Renal cortex interstitium (tissue), 11 donors: ENCODE data around the gene ADCYAP1R1. TPM values are rescaled to one million over a fixed set of nuclear protein-coding genes. Genes with fewer than 3 reads are reported as not detected.
"Not testable (repeated sequence)": the region's sequence is repeated elsewhere in the genome, so short reads cannot be mapped to it uniquely, and the experiment has no call there.

Source experiments
- DNase-seq, 11 donors: peaks; one replicate each; pipeline ENCODE4 v3.0.0-alpha.2; 2013; ENCODE audit warnings: low read depth in 9 of 11, low spot score in 4 of 11; ENCODE audit errors: extremely low read depth in 1 of 11
- polyA plus RNA-seq, 3 donors: library from polyadenylated mRNA; unstranded; fragments of 120-200 nt; gene quantifications; one replicate each; pipeline ENCODE4 v1.2.1, GENCODE V29; 2013; ENCODE audit not compliant: insufficient read length in 3 of 3

Gene ADCYAP1R1
- polyA plus RNA-seq, 3 donors: 0.74 to 1.5 (median 0.93) TPM

- peak in 7 of 11 donors; percentile 17 to 47 (median 28) for DNase-seq
These were observed 62.7 kb downstream of the ADCYAP1R1 start for GRCh38 chr7:31114593-31115343.

GRCh38 chr7:31116615-31117014, 64.5 kb downstream of the ADCYAP1R1 start:
- DNase-seq: no peak

GRCh38 chr7:31119249-31119648, 67.1 kb downstream of the ADCYAP1R1 start:
- no peak for DNase-seq

DNA sequence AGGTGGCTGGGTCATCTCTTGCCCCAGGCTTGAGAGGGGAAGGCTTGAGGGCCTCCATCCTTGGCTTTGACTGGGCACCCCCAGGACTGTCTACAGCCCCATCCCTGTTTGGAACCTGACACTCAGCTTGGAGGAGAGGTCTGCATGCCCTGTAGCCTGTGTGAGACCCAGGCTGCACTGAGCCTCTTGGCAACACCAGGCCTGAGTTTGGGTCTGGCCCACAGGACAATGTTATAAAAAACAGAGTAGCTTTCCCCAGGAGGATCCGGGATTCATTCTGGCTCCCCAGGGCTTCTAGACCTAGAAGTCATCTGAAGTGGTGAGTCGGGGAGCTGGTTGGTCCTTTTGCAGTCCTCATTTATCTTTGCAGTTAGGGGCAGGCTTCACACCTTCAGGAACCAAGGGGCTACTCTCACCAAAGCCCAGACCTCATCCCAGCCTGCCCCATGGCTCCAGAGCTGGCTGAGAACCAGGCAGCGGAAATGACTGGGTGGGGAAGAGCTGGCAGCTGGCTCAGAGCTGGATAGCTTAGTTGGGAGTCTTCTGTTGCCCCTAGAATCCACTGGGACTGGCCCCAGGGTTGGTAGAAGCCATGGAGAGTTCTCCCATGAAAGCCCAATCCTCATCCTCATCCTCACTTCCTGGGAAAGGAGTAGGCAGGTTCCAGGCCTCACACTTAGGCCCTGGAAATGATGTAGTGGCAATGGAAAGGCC, 68.8 kb downstream of the ADCYAP1R1 start:
- no peak for DNase-seq

DNA sequence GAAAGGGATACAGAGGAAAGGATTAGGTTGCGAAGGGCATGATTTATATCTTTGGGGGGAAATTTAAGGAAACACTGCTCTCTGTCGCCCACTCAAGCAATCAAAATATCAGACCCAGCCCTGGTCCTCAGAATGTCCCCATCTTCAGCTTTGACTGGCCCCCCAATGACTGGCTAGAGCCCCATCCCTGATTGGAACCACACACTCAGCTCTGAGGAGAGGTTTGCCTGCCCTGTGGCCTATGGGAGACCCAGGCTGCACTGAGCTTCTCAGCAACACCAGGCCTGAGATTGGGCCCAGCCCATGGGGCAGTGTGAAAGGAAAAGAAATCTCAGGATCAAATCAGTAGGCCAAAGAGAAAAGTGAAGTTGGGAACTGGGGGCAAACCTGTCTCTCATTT, 69.5 kb downstream of the ADCYAP1R1 start:
- no peak for DNase-seq

DNA sequence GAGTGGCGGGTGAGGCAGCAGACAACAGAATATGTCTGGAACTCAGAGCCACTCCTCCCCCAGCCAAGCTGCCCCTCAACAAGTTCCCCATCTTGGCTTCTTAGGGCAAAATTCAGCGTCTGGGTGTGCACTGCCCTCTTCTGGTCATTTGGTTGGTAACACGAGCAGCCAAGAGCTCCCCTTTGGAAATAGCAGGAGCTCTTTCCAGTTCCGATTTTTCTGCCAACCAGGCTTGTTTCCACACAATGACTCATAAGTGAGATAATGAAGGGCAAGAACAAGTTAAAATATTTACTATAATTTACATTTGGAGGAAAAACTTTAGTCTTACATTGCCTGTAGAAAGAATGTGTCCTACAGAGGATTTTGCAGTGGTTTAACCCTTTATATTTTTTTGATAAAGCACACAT, 70.5 kb downstream of the ADCYAP1R1 start:
- DNase-seq: peak; percentile 35 to 66 (median 53)

DNA sequence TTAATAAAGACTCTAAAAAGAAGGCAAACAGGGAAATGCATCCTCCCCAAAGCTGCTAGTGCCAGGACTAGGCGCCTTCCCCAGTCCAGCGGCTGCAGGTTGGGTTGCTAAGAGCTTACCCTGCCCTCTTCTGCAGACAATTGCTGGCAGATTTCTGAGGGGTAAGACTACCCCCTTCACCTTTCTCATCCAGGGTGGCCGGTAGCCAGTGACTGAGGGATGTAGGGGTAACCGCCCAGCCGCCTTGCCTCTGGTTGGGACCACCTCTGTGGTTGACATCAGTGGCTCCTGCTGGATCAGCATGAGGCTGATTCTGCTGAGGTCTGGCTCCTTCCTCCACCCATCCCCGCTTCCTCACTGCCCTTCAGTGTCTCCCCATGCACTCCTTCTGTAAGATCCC, 71.2 kb downstream of the ADCYAP1R1 start:
- DNase-seq: no peak

GRCh38 chr7:31123726-31124125, 71.6 kb downstream of the ADCYAP1R1 start:
- DNase-seq: no peak

DNA sequence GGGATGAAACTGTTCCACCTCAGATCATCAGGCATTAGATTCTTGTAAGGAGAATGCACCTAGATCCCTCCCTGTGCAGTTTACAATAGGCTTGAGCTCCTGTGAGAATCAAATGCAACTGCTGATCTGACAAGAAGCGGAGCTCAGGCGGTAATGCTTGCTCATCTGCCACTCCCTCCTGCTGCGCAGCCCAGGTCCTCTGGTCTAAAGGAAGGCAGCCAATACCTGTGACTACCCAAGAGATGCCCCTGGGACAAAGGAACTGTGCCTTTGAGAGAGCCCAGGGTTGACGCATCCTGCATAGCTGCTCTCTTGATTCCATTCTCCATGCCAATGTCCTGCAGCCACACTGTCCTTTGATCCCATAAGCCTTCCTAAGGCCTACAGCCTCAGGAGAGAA, 73.1 kb downstream of the ADCYAP1R1 start:
- DNase-seq: no peak

DNA sequence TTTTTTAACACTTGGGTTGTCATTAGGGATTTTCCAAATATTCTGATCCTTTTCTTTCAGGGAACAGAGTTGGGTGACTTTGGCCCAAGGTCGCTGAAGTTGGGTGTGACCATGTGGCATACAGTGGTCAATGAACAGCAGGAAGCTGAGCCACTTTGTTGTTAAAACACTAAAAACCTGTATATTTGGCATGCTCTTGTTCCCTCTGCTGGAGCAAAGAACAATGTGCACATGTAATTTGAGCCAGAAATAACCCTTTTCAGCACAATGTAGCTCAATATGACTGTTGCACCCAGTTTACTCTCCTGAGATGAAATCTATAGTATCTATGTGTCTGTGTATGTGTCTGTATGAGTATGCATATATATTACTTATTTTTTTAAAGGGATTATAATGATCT, 74.9 kb downstream of the ADCYAP1R1 start:
- DNase-seq: peak in 1 of 11 donors; percentile 12

GRCh38 chr7:31129067-31129466, 77.0 kb downstream of the ADCYAP1R1 start:
- DNase-seq: no peak

DNA sequence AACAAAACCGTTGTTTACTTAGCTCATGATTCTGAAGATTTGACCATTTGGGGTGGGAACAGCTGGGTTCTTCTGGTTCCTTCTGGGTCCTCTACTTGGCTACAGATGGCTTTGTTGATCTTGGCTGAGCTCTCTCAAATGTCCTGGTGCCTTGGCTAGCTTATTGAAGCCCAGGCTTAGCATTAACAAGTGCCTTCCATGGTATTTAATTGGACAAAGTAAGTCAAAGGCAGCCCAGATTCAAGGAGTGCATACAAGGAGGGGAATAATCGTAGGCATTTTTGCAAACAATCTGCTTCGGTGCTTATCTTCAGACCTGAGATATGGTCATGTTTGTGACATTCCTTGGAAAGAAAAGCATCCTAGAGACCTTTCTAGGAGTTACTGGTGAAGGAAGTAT, 81.4 kb downstream of the ADCYAP1R1 start:
- DNase-seq: no peak

GRCh38 chr7:31134246-31135188, 82.4 kb downstream of the ADCYAP1R1 start:
- peak; percentile 54 to 82 (median 68) for DNase-seq

- no peak for DNase-seq
These were observed 85.1 kb downstream of the ADCYAP1R1 start for GRCh38 chr7:31137234-31137633.

- no peak for DNase-seq
These were observed 93.2 kb downstream of the ADCYAP1R1 start for GRCh38 chr7:31145339-31145738.

- DNase-seq: no peak
These were observed 93.9 kb downstream of the ADCYAP1R1 start for GRCh38 chr7:31146030-31146429.

GRCh38 chr7:31146538-31146937, 94.4 kb downstream of the ADCYAP1R1 start:
- no peak for DNase-seq

DNA sequence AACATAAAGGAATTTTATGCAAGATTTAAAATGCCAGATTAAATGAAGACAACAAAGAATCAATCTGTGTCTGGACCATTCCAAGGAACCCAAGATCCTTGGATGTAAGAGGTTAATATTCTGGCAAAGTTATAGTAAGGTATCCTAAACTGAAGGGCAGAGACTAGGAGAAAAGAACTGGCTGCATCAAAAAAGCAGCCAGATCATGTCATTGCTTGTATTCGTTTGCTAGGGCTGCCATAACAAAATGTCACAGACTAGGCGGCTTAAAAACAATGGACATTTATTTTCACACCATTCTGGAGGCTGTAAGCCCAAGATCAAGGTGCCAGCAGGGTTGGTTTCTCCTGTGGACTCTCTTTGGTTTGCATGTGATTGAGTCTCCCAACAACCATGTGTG, 99.7 kb downstream of the ADCYAP1R1 start:
- no peak for DNase-seq

GRCh38 chr7:31153318-31153717, 101.2 kb downstream of the ADCYAP1R1 start:
- not testable (repeated sequence) for DNase-seq
